Measurements from ENCODE around the gene ALDH3B1.

DNA sequence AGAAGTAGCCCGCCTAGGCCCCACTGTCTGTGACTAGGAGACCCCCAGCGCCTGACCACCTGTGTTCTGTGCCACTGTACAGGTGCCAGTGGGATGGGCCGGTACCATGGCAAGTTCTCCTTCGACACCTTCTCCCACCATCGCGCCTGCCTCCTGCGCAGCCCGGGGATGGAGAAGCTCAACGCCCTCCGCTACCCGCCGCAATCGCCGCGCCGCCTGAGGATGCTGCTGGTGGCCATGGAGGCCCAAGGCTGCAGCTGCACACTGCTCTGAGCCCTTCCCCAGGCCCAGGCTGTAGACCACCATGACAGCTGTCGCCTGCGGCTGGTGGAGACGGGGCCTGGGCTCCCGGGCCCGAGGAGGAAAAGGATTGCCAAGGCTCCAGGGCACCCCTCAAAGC, 17.5 kb downstream of the ALDH3B1 start:
- TF ChIP-seq, protein P1, sequence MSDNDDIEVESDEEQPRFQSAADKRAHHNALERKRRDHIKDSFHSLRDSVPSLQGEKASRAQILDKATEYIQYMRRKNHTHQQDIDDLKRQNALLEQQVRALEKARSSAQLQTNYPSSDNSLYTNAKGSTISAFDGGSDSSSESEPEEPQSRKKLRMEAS (IDR thresholded peaks at IDR 0.05; ENCODE audit: low read depth, low read length), result no peak
- TF ChIP-seq POLR2A (IDR thresholded peaks at IDR 0.05; ENCODE audit: extremely low read depth, insufficient read length), result no peak
